WERI-Rb-1 (cell line): Measurements from ENCODE around the gene PFN3.

Experiments used
- DNase-seq: peaks from one replicate; pipeline ENCODE4 v3.0.0-alpha.2; 2020
- H3K27ac ChIP-seq: fragments of 250-450 bp; sonication (Bioruptor Pico); 2 replicates; pipeline ENCODE4 v1.5.1; 2020; ENCODE audit warnings: mild to moderate bottlenecking, moderate library complexity
- H3K27me3 ChIP-seq: fragments of 250-450 bp; sonication (Bioruptor Pico); 2 replicates; pipeline ENCODE4 v1.5.1; 2021; ENCODE audit warnings: mild to moderate bottlenecking, low read depth, moderate library complexity; ENCODE audit not compliant: insufficient read depth, severe bottlenecking
- H3K36me3 ChIP-seq: fragments of 250-450 bp; sonication (Bioruptor Pico); 2 replicates; pipeline ENCODE4 v1.5.1; 2020; ENCODE audit warnings: mild to moderate bottlenecking, moderate library complexity
- H3K4me3 ChIP-seq: 2 replicates; pipeline ENCODE4 v1.5.1; 2011; ENCODE audit warnings: low read depth, mild to moderate bottlenecking, control low read depth, low read length
- H3K9me3 ChIP-seq: fragments of 250-450 bp; sonication (Bioruptor Pico); 2 replicates; pipeline ENCODE4 v1.5.1; 2021; ENCODE audit warnings: mild to moderate bottlenecking, moderate library complexity; ENCODE audit not compliant: severe bottlenecking
- CTCF ChIP-seq: IDR thresholded peaks from 2 replicates; pipeline ENCODE4 v1.5.1; 2011; ENCODE audit warnings: low read depth, mild to moderate bottlenecking, control low read depth, inconsistent platforms, low read length

The PFN3 gene

GRCh38 chr5:177357146-177357458 is 43.4 kb downstream of the PFN3 start:
- no peaks in the 10 kb centered on the region for H3K36me3 ChIP-seq
- no peak for DNase-seq
- no peaks in the 10 kb centered on the region for H3K27me3 ChIP-seq
- no peaks in the 10 kb centered on the region for H3K9me3 ChIP-seq
- no peak overlapping the region for H3K27ac ChIP-seq
- TF ChIP-seq CTCF = no peak
- H3K4me3 ChIP-seq = no peak overlapping the region

- H3K36me3 ChIP-seq = no peaks in the 10 kb centered on the region
- DNase-seq = no peak
- H3K4me3 ChIP-seq = no peak overlapping the region
- H3K27me3 ChIP-seq = no peaks in the 10 kb centered on the region
- H3K27ac ChIP-seq = no peak overlapping the region
- no peaks in the 10 kb centered on the region for H3K9me3 ChIP-seq
- no peak for TF ChIP-seq CTCF
Observed at GRCh38 chr5:177356746-177357145, 43.7 kb downstream of the PFN3 start.

GRCh38 chr5:177355868-177356168 is 44.6 kb downstream of the PFN3 start:
- no peak for DNase-seq
- H3K9me3 ChIP-seq = no peaks in the 10 kb centered on the region
- no peaks in the 10 kb centered on the region for H3K27me3 ChIP-seq
- no peak overlapping the region for H3K4me3 ChIP-seq
- TF ChIP-seq CTCF = no peak
- H3K27ac ChIP-seq = no peak overlapping the region
- no peaks in the 10 kb centered on the region for H3K36me3 ChIP-seq

GRCh38 chr5:177355162-177355867 is 45.1 kb downstream of the PFN3 start:
- TF ChIP-seq CTCF = no peak
- H3K36me3 ChIP-seq = no peaks in the 10 kb centered on the region
- H3K4me3 ChIP-seq = no peak overlapping the region
- no peaks in the 10 kb centered on the region for H3K27me3 ChIP-seq
- no peaks in the 10 kb centered on the region for H3K9me3 ChIP-seq
- DNase-seq = no peak
- H3K27ac ChIP-seq = no peak overlapping the region

GRCh38 chr5:177354711-177355110 is 45.8 kb downstream of the PFN3 start:
- Histone ChIP-seq H3K27me3 (no peaks in the 10 kb centered on the region), H3K9me3 (no peaks in the 10 kb centered on the region), H3K36me3 (no peaks in the 10 kb centered on the region), H3K27ac (no peak overlapping the region), H3K4me3 (no peak overlapping the region)
- TF ChIP-seq CTCF = no peak
- DNase-seq = no peak

- no peak for DNase-seq
- Histone ChIP-seq H3K9me3 (no peaks in the 10 kb centered on the region), H3K27ac (no peak overlapping the region), H3K36me3 (no peaks in the 10 kb centered on the region; the same call in 1 of the 2 replicates), H3K4me3 (no peak overlapping the region), H3K27me3 (no peaks in the 10 kb centered on the region)
- TF ChIP-seq CTCF = no peak
Observed at GRCh38 chr5:177354256-177354655, 46.2 kb downstream of the PFN3 start.
